ENCODE results near the gene NKX1-1.

NKX1-1 gene

GRCh38 chr4:1381181-1381621, 25.0 kb downstream of the NKX1-1 start:
- Histone ChIP-seq H3K4me3 (ENCODE audit: low read length) (no peak overlapping the region), H4K20me1 (ENCODE audit: insufficient read depth, low read length) (no peaks in the 10 kb centered on the region), H3K79me2 (ENCODE audit: low read length) (no peaks in the 10 kb centered on the region), H3K4me2 (ENCODE audit: low read length) (no peak overlapping the region), H3K4me1 (ENCODE audit: low read length) (no peaks in the 10 kb centered on the region), H2AFZ (ENCODE audit: low read depth, low read length) (no peak overlapping the region), H3K9me3 (ENCODE audit: insufficient read depth, low read length) (no peaks in the 10 kb centered on the region), H3K36me3 (replicated peaks; ENCODE audit: low read depth, low read length) (peaks cover under 1% of the 10 kb centered on the region), H3K27me3 (ENCODE audit: low read depth, low read length) (no peaks in the 10 kb centered on the region), H3K9ac (ENCODE audit: low read length) (no peak overlapping the region), H3K27ac (ENCODE audit: low read length) (no peak overlapping the region)
- TF ChIP-seq CTCF (IDR thresholded peaks at IDR 0.05; ENCODE audit: low read depth, low read length) (no peak), EZH2phosphoT487 (IDR thresholded peaks at IDR 0.05; ENCODE audit: low read depth) (no peak)

GRCh38 chr4:1380368-1381151, 25.7 kb downstream of the NKX1-1 start:
- Histone ChIP-seq H4K20me1 (ENCODE audit: insufficient read depth, low read length) (no peaks in the 10 kb centered on the region), H3K9ac (ENCODE audit: low read length) (no peak overlapping the region), H3K9me3 (ENCODE audit: insufficient read depth, low read length) (no peaks in the 10 kb centered on the region), H2AFZ (ENCODE audit: low read depth, low read length) (no peak overlapping the region), H3K36me3 (replicated peaks; ENCODE audit: low read depth, low read length) (no peaks in the 10 kb centered on the region), H3K4me3 (ENCODE audit: low read length) (no peak overlapping the region), H3K4me1 (ENCODE audit: low read length) (no peaks in the 10 kb centered on the region), H3K27ac (ENCODE audit: low read length) (no peak overlapping the region), H3K79me2 (ENCODE audit: low read length) (no peaks in the 10 kb centered on the region), H3K27me3 (ENCODE audit: low read depth, low read length) (no peaks in the 10 kb centered on the region), H3K4me2 (ENCODE audit: low read length) (no peak overlapping the region)
- no peak for TF ChIP-seq EZH2phosphoT487 (IDR thresholded peaks at IDR 0.05; ENCODE audit: low read depth)
- no peak for TF ChIP-seq CTCF (IDR thresholded peaks at IDR 0.05; ENCODE audit: low read depth, low read length)

DNA sequence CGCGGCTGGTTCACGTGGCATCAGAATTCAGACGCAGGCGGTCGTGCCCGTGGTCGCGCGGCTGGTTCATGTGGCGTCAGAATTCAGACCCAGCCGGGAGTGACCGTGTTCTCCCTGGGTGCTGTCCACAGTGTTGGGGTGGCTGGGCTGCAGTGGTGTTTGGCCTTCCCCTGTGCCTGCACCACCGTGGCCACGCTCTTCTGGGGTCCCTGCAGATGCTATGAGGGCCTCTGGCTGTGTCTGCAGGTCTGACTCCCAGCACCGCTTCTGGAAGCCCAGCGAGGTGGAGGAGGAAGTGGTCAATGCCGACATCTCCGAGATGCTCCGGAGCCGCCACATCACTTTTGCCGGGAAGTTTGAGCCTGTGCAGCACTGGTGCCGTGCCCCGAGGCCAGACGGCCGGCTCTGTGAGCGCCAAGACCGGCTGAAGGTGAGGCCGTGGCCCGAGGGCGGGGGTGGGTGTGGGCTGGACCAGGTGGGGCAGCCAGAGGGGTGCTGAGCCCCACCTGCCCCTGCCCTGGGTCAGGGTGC, 26.4 kb downstream of the NKX1-1 start:
- Histone ChIP-seq H3K9ac (ENCODE audit: low read length) (no peak overlapping the region), H2AFZ (ENCODE audit: low read depth, low read length) (no peak overlapping the region), H3K27ac (ENCODE audit: low read length) (no peak overlapping the region), H3K9me3 (ENCODE audit: insufficient read depth, low read length) (no peaks in the 10 kb centered on the region), H3K4me2 (ENCODE audit: low read length) (no peak overlapping the region), H4K20me1 (ENCODE audit: insufficient read depth, low read length) (no peaks in the 10 kb centered on the region), H3K36me3 (replicated peaks; ENCODE audit: low read depth, low read length) (no peaks in the 10 kb centered on the region), H3K27me3 (ENCODE audit: low read depth, low read length) (no peaks in the 10 kb centered on the region), H3K4me3 (ENCODE audit: low read length) (no peak overlapping the region), H3K79me2 (ENCODE audit: low read length) (no peaks in the 10 kb centered on the region), H3K4me1 (ENCODE audit: low read length) (no peaks in the 10 kb centered on the region)
- TF ChIP-seq CTCF (IDR thresholded peaks at IDR 0.05; ENCODE audit: low read depth, low read length) (no peak), EZH2phosphoT487 (IDR thresholded peaks at IDR 0.05; ENCODE audit: low read depth) (no peak)

DNA sequence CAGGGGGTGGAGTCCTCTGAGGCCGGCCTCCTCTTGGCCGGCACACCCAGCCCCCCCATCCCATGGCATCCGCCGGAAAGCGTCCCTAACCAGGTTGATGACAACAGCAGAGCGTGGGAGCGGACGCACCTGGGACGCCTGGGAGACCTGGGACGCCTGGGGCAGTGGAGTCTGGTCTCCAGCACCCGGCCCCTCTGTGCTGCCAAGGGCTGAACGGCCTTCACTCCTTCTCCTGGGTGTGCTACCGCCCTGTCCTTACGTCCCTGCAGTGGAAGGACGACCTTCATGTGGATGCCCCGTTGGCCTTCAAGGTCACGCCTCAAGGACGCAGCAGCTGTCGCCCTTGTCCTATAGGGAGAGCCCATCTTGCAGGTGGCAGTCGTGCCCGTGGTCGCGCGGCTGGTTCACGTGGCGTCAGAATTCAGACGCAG, 26.9 kb downstream of the NKX1-1 start:
- Histone ChIP-seq H3K9ac (ENCODE audit: low read length) (no peak overlapping the region), H3K79me2 (ENCODE audit: low read length) (no peaks in the 10 kb centered on the region), H3K4me3 (ENCODE audit: low read length) (no peak overlapping the region), H4K20me1 (ENCODE audit: insufficient read depth, low read length) (no peaks in the 10 kb centered on the region), H3K27ac (ENCODE audit: low read length) (no peak overlapping the region), H3K27me3 (ENCODE audit: low read depth, low read length) (no peaks in the 10 kb centered on the region), H3K9me3 (ENCODE audit: insufficient read depth, low read length) (no peaks in the 10 kb centered on the region), H3K36me3 (replicated peaks; ENCODE audit: low read depth, low read length) (no peaks in the 10 kb centered on the region), H3K4me1 (ENCODE audit: low read length) (no peaks in the 10 kb centered on the region), H2AFZ (ENCODE audit: low read depth, low read length) (no peak overlapping the region), H3K4me2 (ENCODE audit: low read length) (no peak overlapping the region)
- no peak for TF ChIP-seq EZH2phosphoT487 (IDR thresholded peaks at IDR 0.05; ENCODE audit: low read depth)
- TF ChIP-seq CTCF (IDR thresholded peaks at IDR 0.05; ENCODE audit: low read depth, low read length), result no peak
